Measurements from ENCODE around the gene COTL1. TPM values are rescaled to one million over a fixed set of nuclear protein-coding genes. Genes with fewer than 3 reads are reported as not detected.

COTL1 gene
- total and polyA plus RNA-seq, 2 of the 13 experiments (the other 11 are each of a cell fraction or from before 2014, with no cell fraction given): 8.7 to 16.9 TPM

DNA sequence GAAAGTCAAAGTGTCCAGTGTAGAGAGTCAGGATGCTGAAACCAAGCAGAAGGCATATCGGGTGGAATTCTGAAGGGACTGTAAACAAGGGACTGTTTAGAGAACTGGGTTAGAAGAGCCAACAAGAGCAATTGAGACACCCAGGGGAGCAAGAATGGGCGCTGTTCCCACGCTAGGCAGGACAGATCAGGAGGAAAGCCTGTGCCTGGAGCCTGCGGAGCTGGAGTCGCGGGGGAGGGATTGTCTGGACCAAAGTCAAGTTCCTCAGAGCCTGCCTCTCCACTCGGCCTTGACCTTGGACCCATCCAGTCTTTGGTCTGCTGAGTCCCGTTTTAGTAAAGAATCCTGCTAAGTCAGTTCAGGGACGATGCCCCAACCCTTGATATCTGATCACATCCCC is 15.7 kb upstream of the COTL1 start (continued):
- TF ChIP-seq, protein P1, sequence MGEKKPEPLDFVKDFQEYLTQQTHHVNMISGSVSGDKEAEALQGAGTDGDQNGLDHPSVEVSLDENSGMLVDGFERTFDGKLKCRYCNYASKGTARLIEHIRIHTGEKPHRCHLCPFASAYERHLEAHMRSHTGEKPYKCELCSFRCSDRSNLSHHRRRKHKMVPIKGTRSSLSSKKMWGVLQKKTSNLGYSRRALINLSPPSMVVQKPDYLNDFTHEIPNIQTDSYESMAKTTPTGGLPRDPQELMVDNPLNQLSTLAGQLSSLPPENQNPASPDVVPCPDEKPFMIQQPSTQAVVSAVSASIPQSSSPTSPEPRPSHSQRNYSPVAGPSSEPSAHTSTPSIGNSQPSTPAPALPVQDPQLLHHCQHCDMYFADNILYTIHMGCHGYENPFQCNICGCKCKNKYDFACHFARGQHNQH (CRISPR knock-in tag; IDR thresholded peaks at IDR 0.05): 0 out of 2 replicates have a peak, but pooled peaks have one; percentile 20
- TF ChIP-seq, protein P2, sequence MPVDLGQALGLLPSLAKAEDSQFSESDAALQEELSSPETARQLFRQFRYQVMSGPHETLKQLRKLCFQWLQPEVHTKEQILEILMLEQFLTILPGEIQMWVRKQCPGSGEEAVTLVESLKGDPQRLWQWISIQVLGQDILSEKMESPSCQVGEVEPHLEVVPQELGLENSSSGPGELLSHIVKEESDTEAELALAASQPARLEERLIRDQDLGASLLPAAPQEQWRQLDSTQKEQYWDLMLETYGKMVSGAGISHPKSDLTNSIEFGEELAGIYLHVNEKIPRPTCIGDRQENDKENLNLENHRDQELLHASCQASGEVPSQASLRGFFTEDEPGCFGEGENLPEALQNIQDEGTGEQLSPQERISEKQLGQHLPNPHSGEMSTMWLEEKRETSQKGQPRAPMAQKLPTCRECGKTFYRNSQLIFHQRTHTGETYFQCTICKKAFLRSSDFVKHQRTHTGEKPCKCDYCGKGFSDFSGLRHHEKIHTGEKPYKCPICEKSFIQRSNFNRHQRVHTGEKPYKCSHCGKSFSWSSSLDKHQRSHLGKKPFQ (CRISPR knock-in tag; IDR thresholded peaks at IDR 0.05; ENCODE audit: insufficient replicate concordance): no peak
- TF ChIP-seq ZNF629 (CRISPR knock-in tag; conservative IDR thresholded peaks at IDR 0.05) (no peak), PTBP1 (IDR thresholded peaks at IDR 0.05; ENCODE audit: low read depth, low read length, poor library complexity, severe bottlenecking) (no peak), ZNF772 (CRISPR knock-in tag; IDR thresholded peaks at IDR 0.05) (no peak), THAP11 (CRISPR knock-in tag; IDR thresholded peaks at IDR 0.05) (no peak), ONECUT2 (CRISPR knock-in tag; IDR thresholded peaks at IDR 0.05) (no peak), SMC3 (IDR thresholded peaks at IDR 0.05; ENCODE audit: low read length) (no peak), ZNF101 (CRISPR knock-in tag; IDR thresholded peaks at IDR 0.05; ENCODE audit: borderline replicate concordance, low read depth) (no peak), SKI (IDR thresholded peaks at IDR 0.05; ENCODE audit: partially characterized antibody) (peak; percentile 93), HNF4A (CRISPR knock-in tag; IDR thresholded peaks at IDR 0.05) (peak; percentile 25; the same call in 1 of the 2 replicates), ZSCAN21 (CRISPR knock-in tag; IDR thresholded peaks at IDR 0.05; ENCODE audit: borderline replicate concordance) (no peak), ZNF570 (CRISPR knock-in tag; IDR thresholded peaks at IDR 0.05; ENCODE audit: borderline replicate concordance) (no peak), FOXA1 (IDR thresholded peaks at IDR 0.05) (no peak), FOXA1 (CRISPR knock-in tag; IDR thresholded peaks at IDR 0.05) (no peak), CENPX (CRISPR knock-in tag; IDR thresholded peaks at IDR 0.05) (no peak)
- TF ChIP-seq, protein P3, sequence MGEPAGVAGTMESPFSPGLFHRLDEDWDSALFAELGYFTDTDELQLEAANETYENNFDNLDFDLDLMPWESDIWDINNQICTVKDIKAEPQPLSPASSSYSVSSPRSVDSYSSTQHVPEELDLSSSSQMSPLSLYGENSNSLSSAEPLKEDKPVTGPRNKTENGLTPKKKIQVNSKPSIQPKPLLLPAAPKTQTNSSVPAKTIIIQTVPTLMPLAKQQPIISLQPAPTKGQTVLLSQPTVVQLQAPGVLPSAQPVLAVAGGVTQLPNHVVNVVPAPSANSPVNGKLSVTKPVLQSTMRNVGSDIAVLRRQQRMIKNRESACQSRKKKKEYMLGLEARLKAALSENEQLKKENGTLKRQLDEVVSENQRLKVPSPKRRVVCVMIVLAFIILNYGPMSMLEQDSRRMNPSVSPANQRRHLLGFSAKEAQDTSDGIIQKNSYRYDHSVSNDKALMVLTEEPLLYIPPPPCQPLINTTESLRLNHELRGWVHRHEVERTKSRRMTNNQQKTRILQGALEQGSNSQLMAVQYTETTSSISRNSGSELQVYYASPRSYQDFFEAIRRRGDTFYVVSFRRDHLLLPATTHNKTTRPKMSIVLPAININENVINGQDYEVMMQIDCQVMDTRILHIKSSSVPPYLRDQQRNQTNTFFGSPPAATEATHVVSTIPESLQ (CRISPR knock-in tag; conservative IDR thresholded peaks at IDR 0.05): no peak
- TF ChIP-seq, protein P4, sequence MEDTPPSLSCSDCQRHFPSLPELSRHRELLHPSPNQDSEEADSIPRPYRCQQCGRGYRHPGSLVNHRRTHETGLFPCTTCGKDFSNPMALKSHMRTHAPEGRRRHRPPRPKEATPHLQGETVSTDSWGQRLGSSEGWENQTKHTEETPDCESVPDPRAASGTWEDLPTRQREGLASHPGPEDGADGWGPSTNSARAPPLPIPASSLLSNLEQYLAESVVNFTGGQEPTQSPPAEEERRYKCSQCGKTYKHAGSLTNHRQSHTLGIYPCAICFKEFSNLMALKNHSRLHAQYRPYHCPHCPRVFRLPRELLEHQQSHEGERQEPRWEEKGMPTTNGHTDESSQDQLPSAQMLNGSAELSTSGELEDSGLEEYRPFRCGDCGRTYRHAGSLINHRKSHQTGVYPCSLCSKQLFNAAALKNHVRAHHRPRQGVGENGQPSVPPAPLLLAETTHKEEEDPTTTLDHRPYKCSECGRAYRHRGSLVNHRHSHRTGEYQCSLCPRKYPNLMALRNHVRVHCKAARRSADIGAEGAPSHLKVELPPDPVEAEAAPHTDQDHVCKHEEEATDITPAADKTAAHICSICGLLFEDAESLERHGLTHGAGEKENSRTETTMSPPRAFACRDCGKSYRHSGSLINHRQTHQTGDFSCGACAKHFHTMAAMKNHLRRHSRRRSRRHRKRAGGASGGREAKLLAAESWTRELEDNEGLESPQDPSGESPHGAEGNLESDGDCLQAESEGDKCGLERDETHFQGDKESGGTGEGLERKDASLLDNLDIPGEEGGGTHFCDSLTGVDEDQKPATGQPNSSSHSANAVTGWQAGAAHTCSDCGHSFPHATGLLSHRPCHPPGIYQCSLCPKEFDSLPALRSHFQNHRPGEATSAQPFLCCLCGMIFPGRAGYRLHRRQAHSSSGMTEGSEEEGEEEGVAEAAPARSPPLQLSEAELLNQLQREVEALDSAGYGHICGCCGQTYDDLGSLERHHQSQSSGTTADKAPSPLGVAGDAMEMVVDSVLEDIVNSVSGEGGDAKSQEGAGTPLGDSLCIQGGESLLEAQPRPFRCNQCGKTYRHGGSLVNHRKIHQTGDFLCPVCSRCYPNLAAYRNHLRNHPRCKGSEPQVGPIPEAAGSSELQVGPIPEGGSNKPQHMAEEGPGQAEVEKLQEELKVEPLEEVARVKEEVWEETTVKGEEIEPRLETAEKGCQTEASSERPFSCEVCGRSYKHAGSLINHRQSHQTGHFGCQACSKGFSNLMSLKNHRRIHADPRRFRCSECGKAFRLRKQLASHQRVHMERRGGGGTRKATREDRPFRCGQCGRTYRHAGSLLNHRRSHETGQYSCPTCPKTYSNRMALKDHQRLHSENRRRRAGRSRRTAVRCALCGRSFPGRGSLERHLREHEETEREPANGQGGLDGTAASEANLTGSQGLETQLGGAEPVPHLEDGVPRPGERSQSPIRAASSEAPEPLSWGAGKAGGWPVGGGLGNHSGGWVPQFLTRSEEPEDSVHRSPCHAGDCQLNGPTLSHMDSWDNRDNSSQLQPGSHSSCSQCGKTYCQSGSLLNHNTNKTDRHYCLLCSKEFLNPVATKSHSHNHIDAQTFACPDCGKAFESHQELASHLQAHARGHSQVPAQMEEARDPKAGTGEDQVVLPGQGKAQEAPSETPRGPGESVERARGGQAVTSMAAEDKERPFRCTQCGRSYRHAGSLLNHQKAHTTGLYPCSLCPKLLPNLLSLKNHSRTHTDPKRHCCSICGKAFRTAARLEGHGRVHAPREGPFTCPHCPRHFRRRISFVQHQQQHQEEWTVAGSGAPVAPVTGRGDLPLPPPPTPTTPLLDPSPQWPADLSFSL (CRISPR knock-in tag; IDR thresholded peaks at IDR 0.05): no peak
- TF ChIP-seq, protein P5, sequence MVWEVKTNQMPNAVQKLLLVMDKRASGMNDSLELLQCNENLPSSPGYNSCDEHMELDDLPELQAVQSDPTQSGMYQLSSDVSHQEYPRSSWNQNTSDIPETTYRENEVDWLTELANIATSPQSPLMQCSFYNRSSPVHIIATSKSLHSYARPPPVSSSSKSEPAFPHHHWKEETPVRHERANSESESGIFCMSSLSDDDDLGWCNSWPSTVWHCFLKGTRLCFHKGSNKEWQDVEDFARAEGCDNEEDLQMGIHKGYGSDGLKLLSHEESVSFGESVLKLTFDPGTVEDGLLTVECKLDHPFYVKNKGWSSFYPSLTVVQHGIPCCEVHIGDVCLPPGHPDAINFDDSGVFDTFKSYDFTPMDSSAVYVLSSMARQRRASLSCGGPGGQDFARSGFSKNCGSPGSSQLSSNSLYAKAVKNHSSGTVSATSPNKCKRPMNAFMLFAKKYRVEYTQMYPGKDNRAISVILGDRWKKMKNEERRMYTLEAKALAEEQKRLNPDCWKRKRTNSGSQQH (CRISPR knock-in tag; IDR thresholded peaks at IDR 0.05; ENCODE audit: low read depth): no peak
